ENCODE measurements around the gene CNIH2. TPM values are rescaled to one million over a fixed set of nuclear protein-coding genes. Genes with fewer than 3 reads are reported as not detected.

Gene CNIH2
- total and polyA plus RNA-seq, 9 of the 15 experiments (the other 6 are each of a cell fraction or from before 2014, with no cell fraction given) = 0.26 to 0.89 (median 0.40) TPM; not detected in 4

- in situ Hi-C loops (cut with MboI) (no loop called here), intact Hi-C loops (cut with micrococcal nuclease) (no loop called here)
- TF ChIP-seq RBM25 (IDR thresholded peaks at IDR 0.05; ENCODE audit: low read depth, low read length, severe bottlenecking) (peak; percentile 34), SNIP1 (IDR thresholded peaks at IDR 0.05; ENCODE audit: low read depth) (no peak), BCOR (IDR thresholded peaks at IDR 0.05) (peak; percentile 19; the same call in 1 of the 2 replicates)
- Histone ChIP-seq H2AFZ (ENCODE audit: low read depth, low read length) (no peak overlapping the region), H3K9me1 (ENCODE audit: control insufficient read depth, insufficient read depth, low read length) (no peaks in the 10 kb centered on the region), H4K20me1 (replicated peaks; ENCODE audit: control insufficient read depth, insufficient read depth, low read length) (0 out of 2 replicates have a peak, but pooled peaks cover 5% of the 10 kb centered on the region), H3K36me3 (ENCODE audit: control insufficient read depth, insufficient read depth, low read length) (no peaks in the 10 kb centered on the region), H3K27ac (ENCODE audit: extremely low read depth, low read depth, low read length) (no peak overlapping the region), H3K27me3 (ENCODE audit: control insufficient read depth in 2 of 2, insufficient read depth in 2 of 2, low read length in 2 of 2) (peaks cover 0 to 8% of the 10 kb centered on the region in 2 experiments; a peak in 2 of 5 replicates), H3K4me2 (ENCODE audit: insufficient read depth, low read length) (no peak overlapping the region), H3K9ac (ENCODE audit: insufficient read depth in 1 of 2, low read depth in 2 of 2, low read length in 2 of 2) (no peak overlapping the region), H3K4me1 (replicated peaks in 1 of 2; ENCODE audit: control insufficient read depth in 2 of 2, insufficient read depth in 2 of 2, low read length in 2 of 2) (peaks cover 7 to 43% of the 10 kb centered on the region in 2 experiments), H3K4me3 (no peak overlapping the region), H3K9me3 (replicated peaks; ENCODE audit: control insufficient read depth, insufficient read depth, low read depth, low read length) (no peaks in the 10 kb centered on the region), H3K79me2 (ENCODE audit: control insufficient read depth, insufficient read depth, low read length) (no peaks in the 10 kb centered on the region)
- no peak for ATAC-seq
- WGBS (ENCODE audit: insufficient coverage, low coverage, missing lambda C conversion rate) = 40% methylated on average over 24 of the region's 30 CpGs
- CTCF ChIA-PET (ENCODE audit: low intra/inter-chr PET ratio) = no interaction called here
- no TSS peak for BruUV-seq (replicated peaks)
- no peak for DNase-seq (ENCODE audit: extremely low read depth in 1 of 4, low spot score in 3 of 4)
- POLR2A ChIA-PET = no interaction called here
- no peak for FAIRE-seq
These were observed 16.0 kb downstream of the CNIH2 start for GRCh38 chr11:66293777-66294625.

Measured in K562 (cell line).